ENCODE data around the gene SPEF2.

Gene SPEF2

GRCh38 chr5:35857606-35858205, 240.0 kb downstream of the SPEF2 start:
- DNase-seq: peak; percentile 88

DNA sequence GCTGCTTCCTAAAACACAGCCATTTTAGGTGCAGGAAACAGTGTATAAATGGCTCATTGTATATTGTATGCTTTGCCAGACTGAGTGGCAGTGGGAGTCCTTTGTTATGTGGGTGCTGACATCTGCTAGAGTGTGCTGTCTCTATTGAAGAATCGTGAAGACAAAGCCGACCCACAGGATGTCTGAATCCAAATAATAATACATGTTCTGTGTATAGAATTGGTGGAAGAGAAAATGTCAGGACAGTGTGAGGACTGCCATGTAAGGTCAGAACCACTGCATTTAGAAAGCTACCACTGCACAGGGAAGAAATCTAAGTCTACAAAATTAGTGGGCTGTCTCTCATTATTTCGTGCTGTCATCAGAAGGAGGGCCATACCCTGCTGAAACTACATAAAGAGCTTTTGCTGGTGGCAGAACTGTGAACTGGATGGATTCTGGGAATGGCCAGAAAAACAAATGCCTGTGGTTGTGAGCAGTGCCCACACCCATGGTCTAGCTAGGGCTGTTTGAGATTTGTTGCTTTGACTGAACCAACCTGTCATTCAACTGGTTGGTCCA, 241.5 kb downstream of the SPEF2 start:
- peak; percentile 82 for DNase-seq

GRCh38 chr5:35860686-35861085, 243.0 kb downstream of the SPEF2 start:
- no peak for DNase-seq

- DNase-seq: no peak
Measured at GRCh38 chr5:35861718-35862117, 244.1 kb downstream of the SPEF2 start.

- no peak for DNase-seq
Measured at GRCh38 chr5:35862126-35862525, 244.5 kb downstream of the SPEF2 start.

GRCh38 chr5:35863159-35863558, 245.5 kb downstream of the SPEF2 start:
- no peak for DNase-seq

All from CD4-positive, alpha-beta T cell treated with Interleukin-4 for 4 hours (primary cell).